ENCODE measurements around the gene TTC1. TPM values are rescaled to one million over a fixed set of nuclear protein-coding genes. Genes with fewer than 3 reads are reported as not detected.

TTC1 gene
- total RNA-seq, 1 donor from 2014 or later: 59.9 TPM

DNA sequence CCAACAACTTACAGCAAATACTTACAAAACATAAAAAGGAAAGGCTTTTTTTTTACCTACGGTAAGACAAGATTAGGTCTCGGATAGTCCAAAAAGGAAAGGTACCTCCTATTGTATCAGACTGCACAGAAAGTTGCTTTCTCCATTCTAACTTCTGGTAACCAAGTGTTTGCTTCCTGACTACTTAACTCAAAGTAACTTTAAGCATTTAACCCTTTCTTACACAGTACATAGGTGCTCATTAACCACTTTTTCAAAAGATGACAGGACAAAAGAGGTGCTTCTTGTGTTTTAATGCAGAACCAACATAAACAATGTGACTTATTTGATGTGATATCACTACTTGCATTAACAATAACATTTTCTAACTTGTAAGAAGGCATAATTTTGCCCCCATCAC, 87.2 kb downstream of the TTC1 start:
- CTCF ChIA-PET: no interaction called here
- H3K4me1 Mint-ChIP-seq: peaks cover 26% of the 10 kb centered on the region
- POLR2A ChIA-PET: interaction anchor here (0.7 kb wide), 1 partner anchor 10 kb away, joined by 7 read pairs; no protein-coding TSS in a partner anchor

DNA sequence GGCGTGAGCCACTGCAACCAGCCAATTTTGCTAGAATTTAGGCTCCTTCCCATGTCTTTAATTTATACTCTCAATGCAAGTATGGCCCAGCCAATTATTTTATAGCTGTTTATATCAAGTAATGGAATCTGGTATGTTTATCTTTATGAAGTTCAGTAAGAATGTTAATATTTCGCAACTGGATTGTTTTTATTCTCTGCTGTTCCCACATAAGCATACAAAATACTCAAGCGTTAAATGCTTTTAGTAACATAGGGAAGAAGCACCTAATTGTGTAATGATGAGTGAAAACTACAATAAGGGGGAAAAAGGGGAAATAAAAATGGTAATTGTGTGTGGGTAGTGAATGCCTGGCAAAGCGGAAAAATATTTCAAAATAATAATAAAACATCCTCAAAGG, 89.1 kb downstream of the TTC1 start:
- TF ChIP-seq, protein P1, sequence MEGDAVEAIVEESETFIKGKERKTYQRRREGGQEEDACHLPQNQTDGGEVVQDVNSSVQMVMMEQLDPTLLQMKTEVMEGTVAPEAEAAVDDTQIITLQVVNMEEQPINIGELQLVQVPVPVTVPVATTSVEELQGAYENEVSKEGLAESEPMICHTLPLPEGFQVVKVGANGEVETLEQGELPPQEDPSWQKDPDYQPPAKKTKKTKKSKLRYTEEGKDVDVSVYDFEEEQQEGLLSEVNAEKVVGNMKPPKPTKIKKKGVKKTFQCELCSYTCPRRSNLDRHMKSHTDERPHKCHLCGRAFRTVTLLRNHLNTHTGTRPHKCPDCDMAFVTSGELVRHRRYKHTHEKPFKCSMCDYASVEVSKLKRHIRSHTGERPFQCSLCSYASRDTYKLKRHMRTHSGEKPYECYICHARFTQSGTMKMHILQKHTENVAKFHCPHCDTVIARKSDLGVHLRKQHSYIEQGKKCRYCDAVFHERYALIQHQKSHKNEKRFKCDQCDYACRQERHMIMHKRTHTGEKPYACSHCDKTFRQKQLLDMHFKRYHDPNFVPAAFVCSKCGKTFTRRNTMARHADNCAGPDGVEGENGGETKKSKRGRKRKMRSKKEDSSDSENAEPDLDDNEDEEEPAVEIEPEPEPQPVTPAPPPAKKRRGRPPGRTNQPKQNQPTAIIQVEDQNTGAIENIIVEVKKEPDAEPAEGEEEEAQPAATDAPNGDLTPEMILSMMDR (IDR thresholded peaks at IDR 0.05): no peak
- no peak for DNase-seq

More for the DNA sequence above, 87.2 kb downstream of the TTC1 start:
- no peak overlapping the region for H3K4me3 Mint-ChIP-seq
- ATAC-seq (ENCODE audit: low read depth) (no peak), DNase-seq (no peak)
- no peak overlapping the region for H3K27ac Mint-ChIP-seq
- H3K36me3 Mint-ChIP-seq (ENCODE audit: low read depth): peaks cover 62% of the 10 kb centered on the region
- no peaks in the 10 kb centered on the region for H3K27me3 Mint-ChIP-seq
- H3K9me3 Mint-ChIP-seq: no peaks in the 10 kb centered on the region
- TF ChIP-seq, protein P1 (IDR thresholded peaks at IDR 0.05): no peak
- intact Hi-C loops (cut with micrococcal nuclease): no loop called here

DNA sequence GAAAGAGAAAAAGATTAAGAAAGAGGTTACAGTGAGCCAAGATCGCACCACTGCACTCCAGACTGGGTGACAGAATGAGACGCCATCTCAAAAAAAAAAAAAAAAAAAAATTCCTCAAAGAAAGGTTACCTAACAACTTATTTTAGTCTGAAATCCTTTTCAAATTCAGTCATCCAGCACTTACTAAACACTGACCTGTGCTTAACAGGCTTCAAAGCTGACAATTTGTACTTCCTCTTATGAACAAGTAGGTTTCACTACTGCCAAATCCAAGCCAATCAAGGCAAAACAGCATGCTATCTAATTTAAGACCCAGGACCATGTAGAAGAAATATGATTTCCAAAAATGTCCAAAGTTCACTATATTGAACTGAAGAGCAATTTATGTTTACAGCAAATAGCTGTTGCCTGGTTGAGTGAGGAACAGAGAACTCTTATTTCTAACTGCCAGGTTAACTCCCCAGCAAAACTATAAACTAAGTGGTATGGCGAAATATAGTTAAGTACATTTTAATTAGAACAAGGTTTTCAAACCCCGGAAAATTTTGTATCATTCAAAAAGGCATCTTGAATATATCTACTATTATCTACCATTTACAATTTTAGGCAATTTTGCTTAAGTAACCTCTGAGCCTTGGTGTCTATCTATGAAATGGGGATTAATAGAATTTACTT, 96.9 kb downstream of the TTC1 start:
- Mint-ChIP-seq H3K4me1 (peaks cover 28% of the 10 kb centered on the region), H3K36me3 (ENCODE audit: low read depth) (peaks cover 55% of the 10 kb centered on the region), H3K27me3 (no peaks in the 10 kb centered on the region), H3K4me3 (no peak overlapping the region), H3K27ac (no peak overlapping the region), H3K9me3 (no peaks in the 10 kb centered on the region)
- DNase-seq (no peak), ATAC-seq (ENCODE audit: low read depth) (peak; percentile 45)
- POLR2A ChIA-PET: interaction anchor here (0.5 to 0.6 kb wide), 2 partner anchors 10 to 84 kb away, joined by 7 read pairs; no protein-coding TSS in a partner anchor
- CTCF ChIA-PET: no interaction called here
- TF ChIP-seq, protein P1 (IDR thresholded peaks at IDR 0.05): no peak
- intact Hi-C loops (cut with micrococcal nuclease): loop anchor here (1.0 kb wide), 1 partner anchor 13 kb away; the partner anchor contains the start of gene PWWP2A

More for the DNA sequence above, 89.1 kb downstream of the TTC1 start:
- POLR2A ChIA-PET: no interaction called here
- peaks cover 56% of the 10 kb centered on the region for H3K36me3 Mint-ChIP-seq (ENCODE audit: low read depth)
- H3K27ac Mint-ChIP-seq: no peak overlapping the region
- CTCF ChIA-PET: no interaction called here
- ATAC-seq (ENCODE audit: low read depth): no peak
- H3K4me3 Mint-ChIP-seq: no peak overlapping the region
- no peaks in the 10 kb centered on the region for H3K27me3 Mint-ChIP-seq
- H3K4me1 Mint-ChIP-seq: peaks cover 27% of the 10 kb centered on the region
- intact Hi-C loops (cut with micrococcal nuclease): no loop called here
- no peaks in the 10 kb centered on the region for H3K9me3 Mint-ChIP-seq

DNA sequence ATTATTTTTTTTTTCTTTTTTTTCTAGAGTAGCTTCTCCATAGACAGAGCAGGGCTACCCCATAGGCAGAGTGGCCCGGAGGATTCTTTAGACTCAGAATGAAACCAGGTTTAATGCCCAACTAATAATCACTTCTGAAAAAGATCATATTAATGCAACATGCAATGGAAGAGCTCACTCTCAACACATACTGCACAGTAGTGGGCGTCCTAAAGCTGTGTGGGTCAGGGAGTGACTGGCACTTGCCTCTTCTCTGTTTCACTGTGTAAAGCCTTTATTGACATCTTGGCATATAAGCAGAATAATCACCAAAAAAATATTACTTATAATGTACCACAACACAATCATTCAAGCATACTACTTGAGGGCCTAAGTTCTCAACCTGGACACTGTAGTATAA, 99.2 kb downstream of the TTC1 start:
- ATAC-seq (ENCODE audit: low read depth) (no peak), DNase-seq (no peak)
- Mint-ChIP-seq H3K27ac (no peak overlapping the region), H3K9me3 (no peaks in the 10 kb centered on the region), H3K4me3 (no peak overlapping the region), H3K27me3 (no peaks in the 10 kb centered on the region), H3K4me1 (peaks cover 26% of the 10 kb centered on the region), H3K36me3 (ENCODE audit: low read depth) (peaks cover 57% of the 10 kb centered on the region)
- ChIA-PET CTCF (interaction anchor here (0.9 kb wide), 1 partner anchor 27 kb away, joined by 3 read pairs; no protein-coding TSS in a partner anchor), POLR2A (interaction anchor here (1.2 kb wide), 1 partner anchor 11 kb away, joined by 3 read pairs; the partner anchor contains the start of gene PWWP2A)
- intact Hi-C loops (cut with micrococcal nuclease): no loop called here
- TF ChIP-seq, protein P1 (IDR thresholded peaks at IDR 0.05): no peak

Other genes with a start within 250 kb of the TTC1 start
- 0.49 and 0.53 TPM in 2 replicates for gene ADRA1B, start 92.7 kb upstream of the TTC1 start, total RNA-seq
- 25.8 and 33.0 TPM in 2 replicates for gene PWWP2A, start 110.3 kb downstream of the TTC1 start, total RNA-seq
- gene FABP6, start 220.4 kb downstream of the TTC1 start, total RNA-seq: not detected in 2 replicates